Measurements from ENCODE around the gene ITGAV.

Gene ITGAV

DNA sequence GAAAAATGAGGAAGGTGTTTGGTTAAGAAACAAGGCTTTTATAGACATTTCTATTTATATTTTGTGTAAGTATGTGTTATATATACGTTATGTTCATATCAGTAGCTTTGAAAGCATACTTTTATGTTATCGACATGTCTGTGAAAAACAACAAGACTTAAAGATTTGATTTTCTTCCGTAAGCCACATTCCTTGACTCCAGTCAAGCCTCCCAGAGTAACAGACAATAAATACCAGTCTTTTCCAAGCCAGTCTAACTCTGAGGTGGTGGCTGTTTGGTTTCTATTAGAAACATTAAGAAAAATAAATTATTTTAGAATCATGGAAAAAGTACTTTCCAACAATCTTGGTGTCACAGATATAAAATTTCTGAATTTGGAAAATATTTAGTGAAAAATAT is 16.3 kb upstream of the ITGAV start:
- peak; percentile 33 for DNase-seq (ENCODE audit: low spot score)
- FAIRE-seq: peak; percentile 77

DNA sequence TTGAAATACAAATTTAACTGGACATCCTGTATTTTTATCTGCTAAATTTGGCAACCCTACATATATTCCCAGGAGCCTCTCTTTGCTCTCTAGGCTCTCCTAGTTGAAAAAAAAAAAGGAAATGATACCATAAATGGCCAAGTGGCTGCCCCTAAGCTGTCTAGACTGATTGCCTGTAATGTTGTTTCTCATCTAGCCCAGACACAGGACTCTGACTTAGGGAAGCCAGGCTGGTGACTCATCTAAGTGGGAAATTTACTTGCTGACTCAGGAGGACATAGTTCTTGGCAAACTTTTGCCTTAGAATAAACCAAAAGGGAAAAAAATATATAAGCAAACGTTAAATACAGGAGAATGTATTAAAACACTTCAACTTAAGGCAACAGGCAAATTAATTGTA is 14.6 kb upstream of the ITGAV start:
- DNase-seq (ENCODE audit: low spot score) (peak; percentile 98), FAIRE-seq (peak; percentile 99)

DNA sequence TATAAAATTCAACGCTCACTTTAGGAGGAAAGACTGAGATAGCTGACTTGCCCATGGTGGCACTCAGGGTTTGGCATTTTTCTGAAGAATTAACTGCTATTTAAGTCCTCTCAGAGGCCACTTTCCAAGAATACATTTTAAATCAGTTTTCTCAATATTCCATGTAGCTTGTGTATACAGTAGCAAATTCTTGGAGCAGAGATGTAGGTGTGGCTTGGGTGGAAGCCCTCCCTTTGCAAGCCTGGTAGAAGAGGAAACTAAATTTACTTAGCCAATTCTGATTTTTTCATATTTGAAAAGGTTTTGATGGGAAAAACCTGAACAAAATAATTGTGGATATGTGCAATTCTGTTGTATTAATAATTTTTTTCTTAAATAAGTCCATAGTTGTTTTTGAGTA is 14.0 kb upstream of the ITGAV start:
- DNase-seq (ENCODE audit: low spot score): no peak
- no peak for FAIRE-seq

DNA sequence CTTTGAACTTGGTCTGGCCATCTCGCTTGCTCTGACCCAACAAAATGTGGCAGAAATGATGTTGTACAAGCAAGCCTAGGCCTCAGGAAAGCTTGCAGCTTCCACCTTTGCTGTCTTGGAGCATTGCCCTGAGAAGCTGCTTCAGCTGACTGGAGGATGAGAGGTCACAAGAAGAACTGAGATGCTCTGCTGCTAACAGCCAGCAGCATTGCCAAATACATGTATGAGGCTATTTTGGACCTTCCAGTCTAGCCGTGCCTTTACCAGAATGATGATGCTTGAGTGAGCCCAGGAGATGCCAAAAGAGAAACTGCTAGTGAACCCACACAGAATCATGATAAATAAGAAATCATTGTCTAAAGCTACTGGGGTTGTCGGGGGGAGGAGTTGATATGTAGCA is 13.2 kb upstream of the ITGAV start:
- DNase-seq (ENCODE audit: low spot score): peak; percentile 62
- FAIRE-seq: peak; percentile 68

DNA sequence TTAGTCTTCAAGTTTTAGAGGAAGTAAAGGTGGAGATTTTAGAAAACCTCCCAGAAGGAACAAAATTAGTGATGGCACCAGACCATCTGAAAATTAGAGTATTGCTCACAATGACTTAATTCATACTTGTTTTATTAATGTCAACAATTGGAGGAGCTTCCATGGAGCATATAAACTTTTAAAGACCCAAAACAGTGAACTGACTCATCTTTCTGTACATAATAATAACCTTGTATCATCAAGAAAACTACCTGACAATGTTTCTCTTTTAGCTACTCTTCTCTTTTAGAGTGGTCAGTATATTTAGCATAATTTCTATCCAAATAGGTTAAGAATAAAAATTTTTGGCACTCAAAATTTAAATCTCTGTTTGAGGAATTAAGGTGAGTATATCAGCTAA is 7.2 kb upstream of the ITGAV start:
- DNase-seq (ENCODE audit: low spot score): no peak
- no peak for FAIRE-seq

DNA sequence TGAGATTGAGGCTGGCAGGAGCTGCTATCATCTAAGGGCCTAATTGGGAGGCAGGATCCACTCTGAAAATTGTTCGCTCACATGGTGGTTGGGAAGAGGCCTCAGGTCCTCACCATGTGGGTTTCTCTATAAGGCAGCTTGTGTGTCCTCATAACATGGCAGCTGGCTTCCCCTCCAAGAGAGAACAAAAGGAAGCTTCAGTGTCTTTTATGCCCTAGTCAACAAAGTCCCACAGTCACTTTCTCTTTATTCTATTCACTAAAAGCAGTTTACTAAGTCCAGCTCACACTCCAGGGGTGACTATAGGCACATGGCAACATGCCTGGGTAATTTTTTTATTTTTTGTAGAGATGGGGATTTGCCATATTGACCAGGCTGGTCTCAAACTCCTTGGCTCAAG is 5.8 kb upstream of the ITGAV start:
- DNase-seq (ENCODE audit: low spot score) (no peak), FAIRE-seq (no peak)

DNA sequence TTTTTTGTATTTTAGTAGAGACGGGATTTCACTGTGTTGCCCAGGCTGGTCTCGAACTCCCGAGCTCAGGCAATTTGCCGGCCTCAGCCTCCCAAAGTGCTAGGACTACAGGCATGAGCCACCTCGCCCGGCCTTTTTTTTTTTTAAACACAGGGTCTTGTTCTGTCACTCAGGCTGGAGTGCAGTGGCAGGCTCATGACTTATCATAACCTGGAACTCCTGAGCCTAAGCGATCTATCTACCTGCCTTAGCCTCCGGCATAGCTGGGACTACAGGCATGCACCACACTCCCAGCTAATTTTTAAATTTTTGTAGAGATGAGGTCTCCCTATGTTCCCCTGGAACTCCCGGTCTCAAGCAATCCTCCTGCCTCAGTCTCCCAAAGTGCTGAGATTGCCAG is 1.4 kb upstream of the ITGAV start:
- FAIRE-seq (no peak), DNase-seq (ENCODE audit: low spot score) (no peak)

DNA sequence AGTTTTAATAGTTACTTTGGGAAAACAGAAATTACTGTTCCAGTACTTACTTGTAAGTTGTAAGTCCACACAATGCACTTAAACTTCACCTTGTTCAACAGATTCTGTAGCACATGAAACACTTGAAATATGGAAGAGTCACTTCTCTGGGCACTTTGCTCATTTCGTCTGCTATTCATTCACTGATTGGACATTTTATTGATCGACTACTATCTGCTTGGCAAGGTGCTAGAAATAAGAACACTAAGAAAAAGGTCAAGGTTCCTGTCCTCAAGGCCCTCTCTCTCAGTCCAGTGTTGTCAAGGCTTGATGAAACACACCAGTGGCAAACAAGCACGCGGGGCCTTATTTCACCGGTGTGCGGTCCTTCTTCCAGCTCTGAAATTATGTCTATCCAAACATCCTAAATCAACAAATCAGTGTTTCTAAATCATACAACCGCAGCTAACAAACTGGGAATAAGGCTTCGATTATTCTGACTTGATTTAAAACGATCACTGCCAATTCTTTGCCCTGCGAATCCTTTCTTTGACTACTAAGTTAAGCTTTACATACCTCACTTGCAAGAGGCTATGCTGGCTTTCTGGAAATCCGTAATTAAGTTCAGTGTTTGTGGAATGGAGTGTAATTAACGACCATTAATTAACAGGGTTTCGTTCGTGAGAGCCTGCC is 780 bp upstream of the ITGAV start:
- FAIRE-seq: no peak
- DNase-seq (ENCODE audit: low spot score): no peak

DNA sequence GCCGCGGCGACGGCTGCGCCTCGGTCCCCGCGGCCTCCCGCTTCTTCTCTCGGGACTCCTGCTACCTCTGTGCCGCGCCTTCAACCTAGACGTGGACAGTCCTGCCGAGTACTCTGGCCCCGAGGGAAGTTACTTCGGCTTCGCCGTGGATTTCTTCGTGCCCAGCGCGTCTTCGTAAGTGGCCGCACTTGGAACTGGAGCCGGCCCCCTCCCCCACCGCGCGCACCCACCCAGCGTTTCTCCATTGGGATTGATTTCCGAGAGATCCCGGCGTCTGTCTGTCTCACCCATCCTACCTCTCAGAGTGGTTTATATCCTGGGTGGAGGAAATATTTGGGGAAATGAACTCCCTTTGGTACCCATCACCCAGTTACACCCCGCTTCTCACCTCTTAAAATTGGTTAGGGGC is 498 bp downstream of the ITGAV start:
- no peak for FAIRE-seq
- no peak for DNase-seq (ENCODE audit: low spot score)

DNA sequence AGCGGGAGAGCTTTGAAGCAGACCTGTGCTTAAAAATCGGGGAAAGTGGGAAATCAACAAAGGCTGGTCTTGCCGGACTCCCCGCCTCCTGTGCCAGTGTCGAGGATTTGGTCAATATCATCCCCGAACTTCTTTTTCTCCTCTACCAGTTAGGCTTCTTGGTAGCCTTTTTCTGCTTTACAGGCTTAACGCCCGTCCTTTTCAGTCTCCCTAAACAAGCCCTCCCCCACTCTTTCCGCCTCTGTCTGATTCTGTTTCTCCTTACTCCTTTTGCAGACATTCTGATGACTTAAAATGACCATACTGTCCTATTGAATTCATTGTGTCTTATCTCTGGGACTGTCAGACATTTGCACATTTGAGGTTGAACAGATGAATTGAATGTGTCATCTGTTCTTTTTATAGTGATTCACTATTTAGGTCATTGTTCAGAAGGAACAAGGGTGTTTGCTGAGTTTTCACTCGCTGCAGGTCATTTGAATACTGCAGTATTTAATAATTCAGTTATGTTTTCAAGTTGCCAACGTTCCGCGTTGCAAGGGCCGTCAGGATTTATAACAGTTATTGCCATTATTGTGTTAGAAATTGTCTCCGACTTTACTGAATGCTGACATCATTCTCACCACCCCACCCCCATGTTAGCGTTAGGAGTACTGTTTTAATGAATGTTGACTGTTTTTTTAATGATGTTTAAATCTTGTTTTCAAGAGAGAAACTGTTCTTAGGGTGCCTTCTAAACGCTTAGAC is 1.1 kb downstream of the ITGAV start:
- FAIRE-seq: peak; percentile 79
- peak; percentile 77 for DNase-seq (ENCODE audit: low spot score)

DNA sequence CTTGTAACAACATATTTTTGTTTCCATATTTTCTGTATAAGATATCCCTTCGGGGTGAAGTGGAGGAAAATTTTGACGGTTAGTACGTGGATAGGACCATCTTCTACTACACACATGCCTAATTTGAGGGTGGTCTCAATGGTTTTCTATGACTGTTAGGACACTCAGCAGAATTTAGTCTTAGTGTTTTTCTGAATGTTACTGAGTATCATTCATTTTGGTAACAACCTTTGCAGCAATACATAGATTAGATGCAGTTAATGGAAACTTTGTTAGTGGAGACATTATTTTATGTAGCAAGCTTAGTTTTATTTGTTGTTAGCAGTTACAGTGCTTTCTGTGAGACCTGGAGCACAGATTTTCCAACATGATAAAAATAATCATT is 1.6 kb downstream of the ITGAV start:
- DNase-seq (ENCODE audit: low spot score) (no peak), FAIRE-seq (no peak)

DNA sequence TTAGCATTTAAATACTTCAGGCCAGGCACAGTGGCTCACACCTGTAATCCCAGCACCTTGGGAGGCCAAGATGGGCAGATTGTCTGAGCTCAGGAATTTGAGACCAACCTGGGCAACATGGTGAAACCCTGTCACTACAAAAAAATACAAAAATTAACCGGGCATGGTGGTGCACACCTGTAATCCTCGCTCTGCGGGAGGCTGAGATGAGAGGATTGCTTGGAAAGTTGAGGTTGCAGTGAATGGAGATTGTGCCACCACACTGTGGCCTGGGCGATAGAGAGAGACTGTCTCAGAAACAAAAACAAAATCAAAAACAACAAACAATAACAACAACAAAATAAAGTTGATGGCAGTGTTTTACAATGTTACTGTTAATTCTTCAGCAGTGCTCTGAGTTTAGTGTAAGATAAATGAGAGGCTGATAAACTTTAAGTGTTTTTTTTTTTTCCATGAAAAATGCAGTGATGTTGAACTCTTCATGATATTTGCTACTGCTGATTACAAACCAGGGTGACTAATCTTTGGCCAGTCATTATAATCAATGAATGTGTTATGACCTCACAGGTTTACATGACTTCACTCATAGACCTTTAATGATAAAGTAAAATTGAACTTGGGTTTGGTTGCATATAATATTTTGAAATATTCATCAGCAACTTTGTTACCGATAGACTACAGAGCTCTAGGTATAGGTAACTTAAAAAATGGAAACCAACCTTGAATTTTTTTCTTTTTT is 2.5 kb downstream of the ITGAV start:
- DNase-seq (ENCODE audit: low spot score) (no peak), FAIRE-seq (no peak)

DNA sequence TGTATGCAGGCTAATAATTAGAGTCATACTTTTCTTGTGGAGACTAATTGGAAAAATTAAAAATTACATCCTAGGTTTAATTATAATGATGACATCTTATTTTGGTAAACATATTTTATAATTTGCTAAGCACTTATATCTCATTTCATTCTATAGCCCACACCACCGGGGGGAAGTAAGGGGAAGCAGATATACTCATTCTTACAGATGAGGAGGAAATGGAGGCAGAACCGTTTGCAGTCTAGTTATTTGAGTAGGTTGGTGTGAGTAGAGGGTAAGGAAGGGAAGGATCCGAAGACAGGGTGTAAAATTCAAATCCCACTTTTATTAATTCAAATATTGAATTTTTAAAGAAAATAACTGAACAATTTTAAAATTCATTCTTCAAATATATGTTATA is 3.7 kb downstream of the ITGAV start:
- DNase-seq (ENCODE audit: low spot score): no peak

DNA sequence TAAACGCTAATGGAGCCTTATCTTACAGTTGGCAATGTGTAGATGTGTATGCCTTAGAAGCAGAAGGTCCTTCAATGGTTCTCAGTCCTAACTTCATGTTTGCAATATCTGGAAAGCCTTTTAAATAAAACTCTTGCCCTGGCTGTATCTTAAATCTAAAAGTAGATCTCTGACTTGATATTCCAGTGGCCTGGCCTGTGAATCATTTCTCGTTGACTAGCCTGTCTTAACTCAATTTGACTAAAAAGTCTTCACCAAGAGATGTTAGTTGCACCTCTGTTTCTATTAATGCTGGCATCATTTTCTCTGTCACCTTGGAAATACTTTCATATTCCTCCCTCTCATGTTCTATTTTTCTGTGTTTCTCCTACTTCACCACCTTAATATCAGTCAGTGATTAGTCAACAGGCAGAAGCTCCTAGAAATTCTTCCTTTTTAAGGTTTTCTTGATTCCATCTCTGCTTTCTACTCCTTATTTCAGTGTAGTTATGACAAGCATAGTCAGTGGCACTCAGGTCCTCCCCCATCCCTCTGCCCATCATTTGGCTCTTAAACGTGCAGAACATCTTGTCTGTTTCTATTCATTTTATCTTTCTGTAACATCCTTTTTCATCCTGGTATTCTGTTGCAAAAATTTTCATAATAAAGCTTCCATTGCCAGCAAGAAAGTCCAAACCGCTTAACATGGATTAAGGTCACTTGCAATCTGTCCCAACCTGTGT is 4.3 kb downstream of the ITGAV start:
- DNase-seq (ENCODE audit: low spot score): no peak
- FAIRE-seq: no peak

More for the DNA sequence above, 3.7 kb downstream of the ITGAV start:
- no peak for FAIRE-seq

DNA sequence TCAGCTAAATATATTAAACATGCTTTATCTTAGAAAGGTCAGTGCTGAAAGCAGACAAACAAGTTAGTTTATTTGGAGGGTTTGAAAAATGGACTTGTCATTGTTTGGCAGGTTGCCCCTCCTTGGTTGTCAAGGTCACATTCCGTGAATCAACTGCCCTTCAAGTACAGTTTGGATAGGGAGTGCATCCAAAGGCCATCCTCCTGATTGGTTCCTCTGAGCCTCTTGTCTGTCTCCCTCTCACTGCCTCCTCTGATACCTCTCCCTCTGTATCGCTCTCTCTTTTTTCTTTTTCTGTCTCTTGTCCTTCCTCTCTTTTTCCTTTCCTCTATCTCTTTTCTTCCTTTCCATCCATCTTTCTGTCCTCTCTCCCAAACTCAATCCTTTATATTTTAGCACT is 5.4 kb downstream of the ITGAV start:
- no peak for DNase-seq (ENCODE audit: low spot score)
- no peak for FAIRE-seq

DNA sequence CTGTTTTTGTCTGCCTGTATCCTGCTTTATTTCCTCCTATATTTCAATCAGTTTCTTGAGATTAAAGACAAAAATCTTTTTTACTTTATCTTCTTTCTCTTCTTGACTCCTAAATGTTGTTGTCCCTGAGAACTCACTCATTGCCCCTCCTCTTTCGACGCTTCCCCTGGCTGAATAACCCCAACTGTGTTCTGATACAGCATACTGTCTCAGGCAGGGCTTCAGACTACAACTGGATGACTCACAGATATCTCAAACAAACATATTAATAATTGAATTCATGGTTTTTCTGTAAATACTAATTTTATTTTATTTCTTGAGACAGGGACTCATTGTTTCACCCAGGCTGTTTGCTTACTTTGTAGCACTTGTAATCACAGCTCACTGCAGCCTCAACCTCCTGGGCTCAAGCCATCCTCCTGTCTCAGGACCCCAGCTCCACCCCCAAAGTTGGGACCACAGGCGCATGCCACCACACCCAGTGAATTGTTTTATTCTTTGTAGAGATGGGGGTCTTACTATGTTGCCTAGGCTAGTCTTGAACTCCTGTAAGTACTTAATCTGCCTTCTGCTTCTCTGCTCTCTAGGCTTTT is 9.4 kb downstream of the ITGAV start:
- FAIRE-seq: no peak
- no peak for DNase-seq (ENCODE audit: low spot score)

DNA sequence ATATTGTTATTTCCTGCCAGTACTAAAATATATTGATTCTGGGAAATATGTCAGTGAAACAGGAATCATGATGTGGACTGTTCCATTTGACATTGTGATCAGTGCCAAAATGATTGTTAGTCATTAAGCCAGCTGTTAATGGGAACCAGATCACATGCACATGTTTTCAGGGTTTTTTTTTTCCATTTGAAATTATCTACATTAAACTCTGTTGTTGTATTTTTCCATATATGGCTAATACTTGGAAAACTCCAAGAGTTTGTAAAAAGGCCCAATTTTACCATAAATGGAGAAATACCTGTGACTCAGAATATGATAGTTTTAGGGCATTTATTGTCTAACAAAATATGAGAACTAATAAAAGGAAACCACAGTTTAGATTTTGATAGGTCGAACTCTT is 13.4 kb downstream of the ITGAV start:
- FAIRE-seq (no peak), DNase-seq (ENCODE audit: low spot score) (no peak)

DNA sequence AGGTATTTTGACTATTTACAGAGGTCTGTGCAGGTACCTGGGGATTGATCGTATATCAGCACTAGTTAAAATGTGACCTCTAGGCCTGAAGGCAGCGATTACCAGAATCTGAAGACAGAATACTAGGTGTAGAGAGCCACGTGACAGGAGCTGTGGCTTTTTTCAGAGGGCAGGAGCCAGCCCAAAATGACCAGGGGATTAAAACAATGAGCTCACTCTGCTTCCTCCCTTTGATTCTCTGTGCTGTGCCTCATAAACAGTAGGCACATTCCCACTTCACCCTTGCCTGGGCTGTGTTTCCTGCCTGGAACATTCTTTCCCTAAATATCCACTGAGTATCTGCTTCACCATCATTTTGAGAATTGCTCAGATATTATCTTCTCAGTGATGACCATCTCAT is 15.2 kb downstream of the ITGAV start:
- DNase-seq (ENCODE audit: low spot score) (no peak), FAIRE-seq (no peak)

DNA sequence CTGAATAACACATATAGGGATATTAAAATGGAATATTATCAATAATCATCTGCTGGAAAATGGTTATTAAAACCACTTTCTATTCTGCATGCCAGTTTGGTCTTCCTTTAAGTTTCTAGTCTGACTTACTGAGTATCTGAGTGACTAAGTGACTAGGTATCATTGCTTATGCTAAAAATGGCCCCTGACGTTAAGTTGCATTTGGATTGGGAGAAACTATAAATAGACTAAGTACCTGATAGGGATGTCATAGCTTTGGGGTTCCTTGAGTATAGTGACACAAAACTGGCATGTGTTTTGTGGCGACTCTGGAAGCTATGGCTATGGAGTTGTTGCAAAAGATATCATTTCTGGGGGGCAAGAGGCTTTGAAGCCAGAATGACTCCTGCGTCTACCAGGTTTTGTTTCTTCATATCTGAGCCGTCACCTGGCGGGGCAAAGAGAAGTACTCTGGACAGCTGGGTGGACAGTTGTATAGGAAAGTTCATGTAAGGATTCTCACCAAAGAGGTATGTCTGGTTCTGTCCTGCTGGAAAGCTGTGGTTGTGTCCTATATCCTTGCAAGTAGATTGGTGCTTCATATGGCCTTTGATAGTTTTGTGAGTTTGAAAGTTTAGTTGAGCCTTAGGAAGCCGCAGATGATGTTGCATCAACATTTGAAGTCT is 17.9 kb downstream of the ITGAV start:
- DNase-seq (ENCODE audit: low spot score) (no peak), FAIRE-seq (no peak)

DNA sequence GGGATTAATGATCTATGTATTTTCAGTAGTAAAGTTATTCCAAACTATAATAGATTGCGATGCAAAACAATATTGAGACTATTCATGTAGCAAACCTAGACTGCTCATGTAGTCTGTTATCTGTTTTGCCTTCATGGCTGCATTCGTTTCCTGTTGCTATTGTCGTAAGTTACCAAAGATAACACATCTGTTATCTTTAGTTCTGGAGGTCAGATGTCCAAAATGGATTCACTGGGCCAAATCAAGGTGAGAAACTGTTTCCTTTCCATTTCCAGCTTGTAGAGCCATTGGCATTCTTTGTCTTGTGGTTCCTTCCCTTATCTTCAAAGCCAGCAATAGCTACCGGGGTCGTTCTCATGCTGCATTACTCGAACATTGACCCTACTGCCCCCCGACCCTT is 20.9 kb downstream of the ITGAV start:
- FAIRE-seq: no peak

DNA sequence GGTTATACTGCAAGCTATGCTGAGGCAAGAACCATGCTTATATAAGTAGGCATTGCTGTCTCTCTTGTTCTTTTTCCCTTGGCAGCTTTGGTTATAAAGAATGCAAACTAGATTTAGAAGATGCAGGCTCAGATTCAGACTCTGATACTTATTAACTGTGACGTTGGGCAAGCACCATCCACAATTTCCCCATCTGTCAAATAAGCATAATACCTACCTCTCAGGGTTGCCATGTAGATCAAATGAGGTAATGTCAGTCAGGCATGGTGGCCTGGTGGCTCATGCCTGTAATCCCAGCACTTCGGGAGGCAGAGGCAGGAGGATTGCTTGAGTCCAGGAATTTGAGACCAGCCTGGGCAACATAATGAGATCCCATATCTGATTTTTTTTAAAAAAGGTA is 21.7 kb downstream of the ITGAV start:
- no peak for FAIRE-seq
- peak; percentile 38 for DNase-seq (ENCODE audit: low spot score)

More for the DNA sequence above, 20.9 kb downstream of the ITGAV start:
- no peak for DNase-seq (ENCODE audit: low spot score)
